B cell (primary cell): ENCODE data around the gene RNF181. TPM values are rescaled to one million over a fixed set of nuclear protein-coding genes. Genes with fewer than 3 reads are reported as not detected.

Experiments used
- ATAC-seq: fragments of 200-7000 bp; cut with Tn5 transposase; one replicate; pipeline ENCODE4 v1.10.0; 2021; ENCODE audit warnings: low read depth, mild to moderate bottlenecking, moderate number of reproducible peaks, moderate library complexity
- CTCF ChIA-PET: fragments of 350-600 bp; sonication (Branson Sonifier 250); formaldehyde crosslinking; loops from one replicate; lab custom pipeline; 2021; ENCODE audit warnings: antibody characterized with exemption, inconsistent platforms; lab: Charles Lee
- POLR2A ChIA-PET: fragments of 350-600 bp; sonication (Branson Sonifier 250); formaldehyde crosslinking; loops from one replicate; lab custom pipeline; 2021; ENCODE audit warnings: antibody characterized with exemption; lab: Charles Lee
- DNase-seq: peaks from one replicate; pipeline ENCODE4 v3.0.0; 2013
- H2AFZ ChIP-seq: 2 replicates; pipeline ENCODE4 v1.6.1; 2012; ENCODE audit warnings: mild to moderate bottlenecking, low read depth, low read length; ENCODE audit not compliant: insufficient read depth, poor library complexity, severe bottlenecking
- H3K27ac ChIP-seq, 2 donors: 1 replicate in 1 of 2; 2 replicates in 1 of 2; pipeline ENCODE4 v1.5.1; 2012 to 2013; ENCODE audit warnings: low read length in 2 of 2, mild to moderate bottlenecking in 2 of 2, moderate library complexity in 1 of 2
- H3K27me3 ChIP-seq, 4 experiments: fragments of 200-600 bp in 1 of 4; sonication (generic) in 1 of 4; replicated peaks in 1 of 4; 1 replicate in 2 of 4; 2 replicates in 2 of 4; pipeline versions ENCODE4 v1.6.1 to v1.7.0; 2013 to 2016; ENCODE audit warnings: low read length in 3 of 4, mild to moderate bottlenecking in 2 of 4, mixed read lengths in 1 of 4, moderate library complexity in 1 of 4; ENCODE audit not compliant: insufficient read depth in 4 of 4, control insufficient read depth in 3 of 4; ENCODE audit errors: control extremely low read depth in 1 of 4
- H3K36me3 ChIP-seq, 2 experiments: replicated peaks in 1 of 2; 1 replicate in 1 of 2; 2 replicates in 1 of 2; pipeline versions ENCODE4 v1.6.1 to v1.7.1; 2013; ENCODE audit warnings: low read length in 1 of 2; ENCODE audit not compliant: insufficient read depth in 2 of 2, control insufficient read depth in 1 of 2; ENCODE audit errors: control extremely low read depth in 1 of 2, extremely low read depth in 1 of 2
- H3K4me1 ChIP-seq, 2 donors: fragments of 200-600 bp in 1 of 2; sonication (generic) in 1 of 2; 1 replicate in 1 of 2; 2 replicates in 1 of 2; pipeline versions ENCODE4 v1.5.1 to v1.6.1; 2013 to 2017; ENCODE audit warnings: low read length in 2 of 2; ENCODE audit not compliant: control insufficient read depth in 2 of 2, insufficient read depth in 2 of 2
- H3K4me2 ChIP-seq: replicated peaks from 2 replicates; pipeline ENCODE3; 2012; ENCODE audit warnings: mild to moderate bottlenecking, low read depth, low read length; ENCODE audit not compliant: poor library complexity, severe bottlenecking
- H3K4me3 ChIP-seq, 5 experiments: fragments of 200-600 bp in 1 of 5; sonication (generic) in 1 of 5; 1 replicate in 3 of 5; 2 replicates in 2 of 5; pipeline versions ENCODE4 v1.5.1 to v1.7.0; 2011 to 2016; ENCODE audit warnings: low read length in 4 of 5, mild to moderate bottlenecking in 4 of 5, low read depth in 2 of 5, control low read depth in 1 of 5, moderate library complexity in 1 of 5; ENCODE audit not compliant: insufficient read depth in 1 of 5; ENCODE audit errors: control extremely low read depth in 1 of 5, extremely low read depth in 1 of 5
- H3K79me2 ChIP-seq: fragments of 200-600 bp; sonication (generic); one replicate; pipeline ENCODE4 v1.6.0; 2016; ENCODE audit warnings: low read length; ENCODE audit not compliant: control insufficient read depth, insufficient read depth
- H3K9ac ChIP-seq: fragments of 200-600 bp; sonication (generic); 2 replicates; pipeline ENCODE4 v1.6.1; 2017; ENCODE audit warnings: mild to moderate bottlenecking, low read length, moderate library complexity
- H3K9me3 ChIP-seq, 3 donors: one replicate each; pipeline versions ENCODE4 v1.6.1 to v1.7.1; 2013; ENCODE audit warnings: low read length in 2 of 3; ENCODE audit not compliant: control insufficient read depth in 2 of 3, insufficient read depth in 1 of 3; ENCODE audit errors: control extremely low read depth in 1 of 3
- H4K20me1 ChIP-seq: 2 replicates; pipeline ENCODE4 v1.6.0; 2012; ENCODE audit warnings: mild to moderate bottlenecking, low read length; ENCODE audit not compliant: insufficient read depth, control insufficient read depth, poor library complexity, severe bottlenecking
- H3K27ac Mint-ChIP-seq: one replicate; pipeline ENCODE4 v1.8.0; 2021; ENCODE audit warnings: mixed read lengths
- H3K27me3 Mint-ChIP-seq: one replicate; pipeline ENCODE4 v1.8.0; 2021; ENCODE audit warnings: mixed read lengths
- H3K4me1 Mint-ChIP-seq: one replicate; pipeline ENCODE4 v1.8.0; 2021; ENCODE audit warnings: mixed read lengths
- H3K4me3 Mint-ChIP-seq: one replicate; pipeline ENCODE4 v1.8.0; 2021; ENCODE audit warnings: mixed read lengths
- H3K9me3 Mint-ChIP-seq: one replicate; pipeline ENCODE4 v1.8.0; 2022; ENCODE audit warnings: mixed read lengths; ENCODE audit not compliant: insufficient read depth
- EZH2 ChIP-seq: IDR thresholded peaks from 2 replicates; pipeline ENCODE4 v1.6.1; 2012; ENCODE audit warnings: borderline replicate concordance, low read depth, mild to moderate bottlenecking, moderate library complexity, low read length; ENCODE audit not compliant: insufficient read depth, poor library complexity, severe bottlenecking
- WGBS: methylation state at CpG from one replicate; pipeline ENCODE4 v1.1.5; 2013; ENCODE audit warnings: missing lambda C conversion rate; ENCODE audit not compliant: insufficient coverage; 5-methylcytosine and 5-hydroxymethylcytosine counted together
- intact Hi-C: fragments of 100-400 bp; cut with micrococcal nuclease; formaldehyde crosslinking; loops from one replicate; pipeline ENCODE4 v1.10.0; 2022
- polyA plus RNA-seq: library from polyadenylated mRNA; depleted of rRNA; stranded (reverse); fragments of >200 nt; gene quantifications from 2 replicates; pipeline ENCODE4 v1.2.3, GENCODE V29; 2012
- total RNA-seq, 2 donors: library from RNA; stranded (reverse); fragments of 120-200 nt in 1 of 2; gene quantifications; 1 replicate in 1 of 2; 2 replicates in 1 of 2; pipeline versions ENCODE4 v1.2.3 to v1.2.4, GENCODE V29; 2013 to 2022
- TF ChIP-seq, protein P1 (sequence below): fragments of 200-600 bp; IDR thresholded peaks from one replicate; pipeline ENCODE4 v1.8.0; 2022; ENCODE audit warnings: antibody characterized with exemption, mild to moderate bottlenecking

Gene RNF181
- total and polyA plus RNA-seq, 2 donors (not counting 1 experiment from before 2014, with no cell fraction given): 76.6 to 151 TPM

DNA sequence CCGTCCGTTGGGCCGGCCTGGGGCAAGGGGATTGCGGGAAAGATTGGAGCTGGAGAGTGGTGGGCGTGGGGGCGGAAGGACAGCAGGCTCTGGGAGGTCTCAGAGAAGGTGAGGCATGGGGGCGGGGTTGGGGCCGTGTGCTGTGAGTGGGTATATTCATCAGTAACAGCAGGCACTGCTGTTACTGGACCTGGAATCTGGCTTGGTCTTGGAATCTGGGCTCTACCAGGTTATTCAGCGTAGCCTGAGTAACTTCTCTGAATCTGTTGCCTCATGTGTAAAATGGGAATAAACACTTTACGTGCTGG, 435 bp downstream of the RNF181 start:
- Histone ChIP-seq H3K27ac (peak overlapping the region; percentile 76 to 81), H3K36me3 (peaks cover 0 to 28% of the 10 kb centered on the region in 2 experiments), H3K79me2 (peaks cover 36% of the 10 kb centered on the region), H4K20me1 (peaks cover 14% of the 10 kb centered on the region), H3K4me3 (peak overlapping the region; percentile 65 to 93 (median 86)), H3K4me2 (peak overlapping the region; percentile 83), H2AFZ (peak overlapping the region; percentile 87), H3K9ac (peak overlapping the region; percentile 97), H3K27me3 (no peaks in the 10 kb centered on the region), H3K9me3 (no peaks in the 10 kb centered on the region), H3K4me1 (peaks cover 17 to 23% of the 10 kb centered on the region in 2 donors)
- intact Hi-C loops: no loop called here
- ChIA-PET CTCF (interaction anchor here (1.0 to 4.5 kb wide), 4 partner anchors 11 to 204 kb away, joined by 4 to 21 read pairs (median 8); partner anchors contain the start of gene VAMP5), POLR2A (interaction anchor here (0.6 to 2.9 kb wide), 13 partner anchors 8 to 639 kb away, joined by 3 to 8 read pairs (median 5); partner anchors contain the start of genes C2orf68, MAT2A, SH2D6 and VAMP5)
- Mint-ChIP-seq H3K27me3 (no peaks in the 10 kb centered on the region), H3K4me3 (peak overlapping the region; percentile 92), H3K4me1 (peaks cover 29% of the 10 kb centered on the region), H3K9me3 (no peaks in the 10 kb centered on the region), H3K27ac (peak overlapping the region; percentile 95)
- TF ChIP-seq, protein P1, sequence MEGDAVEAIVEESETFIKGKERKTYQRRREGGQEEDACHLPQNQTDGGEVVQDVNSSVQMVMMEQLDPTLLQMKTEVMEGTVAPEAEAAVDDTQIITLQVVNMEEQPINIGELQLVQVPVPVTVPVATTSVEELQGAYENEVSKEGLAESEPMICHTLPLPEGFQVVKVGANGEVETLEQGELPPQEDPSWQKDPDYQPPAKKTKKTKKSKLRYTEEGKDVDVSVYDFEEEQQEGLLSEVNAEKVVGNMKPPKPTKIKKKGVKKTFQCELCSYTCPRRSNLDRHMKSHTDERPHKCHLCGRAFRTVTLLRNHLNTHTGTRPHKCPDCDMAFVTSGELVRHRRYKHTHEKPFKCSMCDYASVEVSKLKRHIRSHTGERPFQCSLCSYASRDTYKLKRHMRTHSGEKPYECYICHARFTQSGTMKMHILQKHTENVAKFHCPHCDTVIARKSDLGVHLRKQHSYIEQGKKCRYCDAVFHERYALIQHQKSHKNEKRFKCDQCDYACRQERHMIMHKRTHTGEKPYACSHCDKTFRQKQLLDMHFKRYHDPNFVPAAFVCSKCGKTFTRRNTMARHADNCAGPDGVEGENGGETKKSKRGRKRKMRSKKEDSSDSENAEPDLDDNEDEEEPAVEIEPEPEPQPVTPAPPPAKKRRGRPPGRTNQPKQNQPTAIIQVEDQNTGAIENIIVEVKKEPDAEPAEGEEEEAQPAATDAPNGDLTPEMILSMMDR: no peak
- no peak for TF ChIP-seq EZH2
- ATAC-seq (no peak), DNase-seq (no peak)
- 9% methylated on average over 9 of the region's 10 CpGs for WGBS

DNA sequence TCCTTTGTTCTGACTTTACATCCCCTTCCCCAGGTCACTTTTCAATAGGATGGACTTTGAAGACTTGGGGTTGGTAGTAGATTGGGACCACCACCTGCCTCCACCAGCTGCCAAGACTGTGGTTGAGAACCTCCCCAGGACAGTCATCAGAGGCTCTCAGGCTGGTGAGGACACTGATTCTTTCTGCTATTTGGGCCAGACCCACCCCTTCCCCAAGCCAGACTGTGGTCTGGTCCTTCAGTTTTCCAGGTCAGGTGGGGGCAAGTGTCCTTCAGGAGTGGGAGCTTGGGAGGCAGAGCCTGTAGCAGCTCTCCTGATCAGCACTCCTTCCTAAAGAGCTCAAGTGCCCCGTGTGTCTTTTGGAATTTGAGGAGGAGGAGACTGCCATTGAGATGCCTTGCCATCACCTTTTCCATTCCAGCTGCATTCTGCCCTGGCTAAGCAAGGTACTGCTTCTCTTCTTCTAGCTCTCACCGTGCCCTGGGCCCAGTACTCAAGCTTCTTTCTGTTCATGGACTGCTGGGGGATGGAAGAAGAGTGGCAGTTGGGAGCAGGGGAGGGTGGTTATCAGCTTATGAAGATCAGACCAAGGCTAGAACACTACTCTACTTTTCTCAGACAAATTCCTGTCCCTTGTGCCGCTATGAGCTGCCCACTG, 1.1 kb downstream of the RNF181 start:
- H3K27me3 ChIP-seq: no peaks in the 10 kb centered on the region
- POLR2A ChIA-PET: interaction anchor here (1.1 to 2.9 kb wide), 5 partner anchors 9 to 58 kb away, joined by 3 to 8 read pairs (median 4); partner anchors contain the start of genes MAT2A and VAMP5
- no peaks in the 10 kb centered on the region for H3K9me3 ChIP-seq
- H3K27ac ChIP-seq: peak overlapping the region in 1 of 2 donors; percentile 81
- H3K79me2 ChIP-seq: peaks cover 36% of the 10 kb centered on the region
- Mint-ChIP-seq H3K4me3 (peak overlapping the region; percentile 92), H3K4me1 (peaks cover 34% of the 10 kb centered on the region), H3K9me3 (no peaks in the 10 kb centered on the region), H3K27ac (peak overlapping the region; percentile 95), H3K27me3 (no peaks in the 10 kb centered on the region)
- peaks cover 14% of the 10 kb centered on the region for H4K20me1 ChIP-seq
- peaks cover 0 to 28% of the 10 kb centered on the region in 2 experiments for H3K36me3 ChIP-seq
- no peak for TF ChIP-seq EZH2
- TF ChIP-seq, protein P1: no peak
- CTCF ChIA-PET: interaction anchor here (2.1 to 4.5 kb wide), 2 partner anchors 12 to 45 kb away, joined by 11 to 21 read pairs; partner anchors contain the start of gene VAMP5
- peaks cover 20 to 25% of the 10 kb centered on the region in 2 donors for H3K4me1 ChIP-seq
- 67% methylated on average over 1 of the region's 3 CpGs for WGBS
- H2AFZ ChIP-seq: no peak overlapping the region
- intact Hi-C loops: no loop called here
- DNase-seq (no peak), ATAC-seq (no peak)
- peak overlapping the region; percentile 83 for H3K4me2 ChIP-seq
- peak overlapping the region; percentile 97 for H3K9ac ChIP-seq
- H3K4me3 ChIP-seq: peak overlapping the region; percentile 65 to 93 (median 86)
